ENCODE results near the gene MMRN1. TPM values are rescaled to one million over a fixed set of nuclear protein-coding genes. Genes with fewer than 3 reads are reported as not detected.
A peak's percentile ranks its signal among the peaks of the same experiment; 100 is the strongest.
"Not testable (repeated sequence)": the region's sequence is repeated elsewhere in the genome, so short reads cannot be mapped to it uniquely, and the experiment has no call there.

Gene MMRN1
- total RNA-seq, 2 experiments from 2014 or later, result 0.16 to 0.23 TPM

- H3K9me3 Mint-ChIP-seq (ENCODE audit: low read depth), result no peaks in the 10 kb centered on the region
- CTCF ChIA-PET, result interaction anchor here (1.0 kb wide), 1 partner anchor 414 kb away, joined by 3 read pairs; no protein-coding TSS in a partner anchor
- no peak for ATAC-seq
These were observed 4.5 kb downstream of the MMRN1 start for GRCh38 chr4:89899152-89899551.

GRCh38 chr4:89899854-89900253 is 5.2 kb downstream of the MMRN1 start:
- CTCF ChIA-PET, result interaction anchor here (1.0 kb wide), 1 partner anchor 414 kb away, joined by 3 read pairs; no protein-coding TSS in a partner anchor
- DNase-seq, result no peak
- no peak for ATAC-seq
- Mint-ChIP-seq H3K36me3 (no peaks in the 10 kb centered on the region), H3K27me3 (peaks cover 12% of the 10 kb centered on the region), H3K4me3 (no peak overlapping the region), H3K27ac (no peak overlapping the region), H3K9me3 (ENCODE audit: low read depth) (no peaks in the 10 kb centered on the region), H3K4me1 (peaks cover 6% of the 10 kb centered on the region)

More at GRCh38 chr4:89899152-89899551, 4.5 kb downstream of the MMRN1 start:
- Mint-ChIP-seq H3K36me3 (no peaks in the 10 kb centered on the region), H3K27me3 (peaks cover 8% of the 10 kb centered on the region), H3K27ac (no peak overlapping the region), H3K4me3 (no peak overlapping the region), H3K4me1 (peaks cover 12% of the 10 kb centered on the region)
- no peak for DNase-seq

DNA sequence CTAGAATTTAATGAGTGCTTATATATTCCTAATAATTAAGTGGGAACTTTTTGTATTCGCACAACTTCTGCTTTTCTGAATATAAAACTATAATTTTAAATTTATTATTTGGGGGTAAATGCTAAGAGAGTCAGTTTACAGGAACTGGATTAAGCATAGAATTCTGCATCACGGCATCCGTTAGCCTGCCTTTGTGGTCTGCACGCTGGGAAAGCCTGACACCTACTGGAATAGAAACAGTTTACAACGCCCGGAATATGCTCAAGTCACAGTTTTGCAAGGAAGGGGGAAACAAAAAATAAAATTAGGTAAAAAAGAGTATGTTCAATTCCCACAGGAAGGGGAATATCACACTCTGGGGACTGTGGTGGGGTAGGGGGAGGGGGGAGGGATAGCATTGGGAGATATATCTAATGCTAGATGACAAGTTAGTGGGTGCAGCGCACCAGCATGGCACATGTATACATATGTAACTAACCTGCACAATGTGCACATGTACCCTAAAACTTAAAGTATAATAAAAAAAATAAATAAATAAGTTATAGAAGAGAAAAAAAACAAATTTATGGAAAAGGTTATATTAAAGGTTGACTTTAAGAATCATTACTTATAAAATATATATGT is 7.3 kb downstream of the MMRN1 start:
- CTCF ChIA-PET, result interaction anchor here (1.0 kb wide), 1 partner anchor 144 kb away, joined by 3 read pairs; no protein-coding TSS in a partner anchor
- not testable (repeated sequence) for H3K27ac Mint-ChIP-seq; H3K4me3 Mint-ChIP-seq; H3K36me3 Mint-ChIP-seq; H3K4me1 Mint-ChIP-seq; H3K9me3 Mint-ChIP-seq (ENCODE audit: low read depth)
- peak; percentile 71 for ATAC-seq
- H3K27me3 Mint-ChIP-seq, result peaks cover 20% of the 10 kb centered on the region
- DNase-seq, result peak; percentile 68

- ATAC-seq (no peak), DNase-seq (no peak)
- no peaks in the 10 kb centered on the region for H3K9me3 Mint-ChIP-seq (ENCODE audit: low read depth)
- H3K27me3 Mint-ChIP-seq, result peaks cover 26% of the 10 kb centered on the region
- no peak overlapping the region for H3K27ac Mint-ChIP-seq
- CTCF ChIA-PET, result interaction anchor here (0.6 kb wide), 1 partner anchor 1455 kb away, joined by 3 read pairs; no protein-coding TSS in a partner anchor
- no peak overlapping the region for H3K4me3 Mint-ChIP-seq
- H3K36me3 Mint-ChIP-seq, result no peaks in the 10 kb centered on the region
- no peaks in the 10 kb centered on the region for H3K4me1 Mint-ChIP-seq
These were observed 9.9 kb downstream of the MMRN1 start for GRCh38 chr4:89904524-89904923.

DNA sequence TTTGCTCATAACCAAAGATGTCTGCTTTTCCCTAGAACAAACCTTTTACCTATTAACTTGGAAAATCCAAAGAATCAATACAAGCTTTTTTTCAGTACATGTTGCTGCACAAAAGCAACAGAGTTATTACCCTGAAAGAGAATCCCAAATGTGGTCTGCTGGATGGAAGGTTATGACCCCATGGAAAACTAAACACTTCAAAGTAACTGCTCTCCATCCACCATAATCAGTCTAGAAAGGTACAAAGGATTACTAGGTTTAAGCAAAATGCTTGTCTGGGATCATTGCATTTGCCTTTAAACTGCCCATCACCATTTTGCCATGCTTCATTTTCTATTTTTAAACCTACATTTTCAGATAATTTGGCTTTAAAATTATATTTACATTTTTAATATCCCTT is 11.7 kb downstream of the MMRN1 start:
- ATAC-seq (no peak), DNase-seq (no peak)
- Mint-ChIP-seq H3K4me1 (no peaks in the 10 kb centered on the region), H3K9me3 (ENCODE audit: low read depth) (no peaks in the 10 kb centered on the region), H3K27ac (no peak overlapping the region), H3K27me3 (peaks cover 28% of the 10 kb centered on the region), H3K4me3 (no peak overlapping the region), H3K36me3 (no peaks in the 10 kb centered on the region)
- CTCF ChIA-PET, result no interaction called here

DNA sequence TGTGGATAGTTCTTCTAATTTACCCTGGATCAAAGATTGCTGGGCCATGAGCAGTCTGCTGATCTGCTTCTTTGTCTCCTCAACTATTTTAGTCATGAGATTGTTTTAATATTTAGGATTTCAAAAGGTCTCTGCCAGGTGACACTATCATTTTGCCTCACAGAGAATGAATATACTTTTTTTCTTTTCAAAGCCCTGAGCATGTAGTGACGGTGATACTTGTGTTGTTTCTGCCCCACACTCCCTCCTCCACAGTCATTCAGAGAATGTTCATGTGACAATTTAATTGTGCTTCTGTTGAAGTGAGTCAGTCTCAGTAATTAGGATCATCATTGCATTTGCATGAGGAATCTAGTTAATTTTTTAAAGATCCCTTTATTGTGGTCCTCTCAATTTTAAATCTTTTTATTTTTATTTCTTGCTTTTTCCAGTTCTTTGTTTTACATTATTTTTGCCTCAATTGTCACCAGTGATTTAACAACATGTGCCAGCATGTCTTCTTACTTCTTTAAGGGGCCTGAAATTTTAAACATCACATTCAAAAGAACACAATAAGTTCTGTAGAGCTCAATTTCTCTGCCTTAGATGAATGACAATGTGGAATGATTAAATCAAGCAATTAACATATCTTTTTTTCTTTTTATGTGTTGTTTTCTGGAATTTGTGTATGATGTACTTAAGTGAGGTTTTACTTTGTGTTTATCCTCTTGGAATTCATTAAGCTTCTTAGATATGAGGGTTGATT is 12.3 kb downstream of the MMRN1 start:
- Mint-ChIP-seq H3K36me3 (no peaks in the 10 kb centered on the region), H3K27ac (no peak overlapping the region), H3K4me1 (no peaks in the 10 kb centered on the region), H3K4me3 (no peak overlapping the region), H3K9me3 (ENCODE audit: low read depth) (no peaks in the 10 kb centered on the region), H3K27me3 (peaks cover 26% of the 10 kb centered on the region)
- no peak for DNase-seq
- CTCF ChIA-PET, result no interaction called here
- ATAC-seq, result no peak

DNA sequence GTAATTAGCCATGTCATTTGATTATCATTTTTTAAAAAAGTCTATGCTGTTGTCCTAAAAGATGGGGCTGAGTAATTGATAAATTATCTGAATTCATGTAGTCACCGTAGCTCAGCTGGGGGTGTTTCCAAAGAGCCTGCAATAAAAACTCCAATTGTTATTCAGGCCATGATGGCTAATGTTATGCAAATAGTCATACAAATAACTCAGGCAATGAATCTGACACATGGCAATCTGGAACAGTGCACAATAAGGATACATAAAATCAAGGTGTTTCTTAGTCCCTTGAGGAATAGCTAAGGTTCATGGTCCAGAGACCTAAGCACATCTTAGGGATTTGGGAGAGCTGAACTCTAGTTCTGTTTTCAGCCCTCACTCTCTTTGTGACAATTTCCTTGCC is 15.2 kb downstream of the MMRN1 start:
- Mint-ChIP-seq H3K27ac (no peak overlapping the region), H3K4me1 (no peaks in the 10 kb centered on the region), H3K4me3 (no peak overlapping the region), H3K36me3 (no peaks in the 10 kb centered on the region), H3K27me3 (peaks cover 20% of the 10 kb centered on the region), H3K9me3 (ENCODE audit: low read depth) (no peaks in the 10 kb centered on the region)
- DNase-seq, result no peak
- CTCF ChIA-PET, result no interaction called here
- ATAC-seq, result no peak

GRCh38 chr4:89913623-89914022 is 19.0 kb downstream of the MMRN1 start:
- Mint-ChIP-seq H3K4me3 (no peak overlapping the region), H3K27ac (no peak overlapping the region), H3K36me3 (no peaks in the 10 kb centered on the region), H3K9me3 (ENCODE audit: low read depth) (no peaks in the 10 kb centered on the region), H3K4me1 (no peaks in the 10 kb centered on the region), H3K27me3 (peaks cover 21% of the 10 kb centered on the region)
- DNase-seq (no peak), ATAC-seq (no peak)
- CTCF ChIA-PET, result no interaction called here

GRCh38 chr4:89914609-89915550 is 20.2 kb downstream of the MMRN1 start:
- ATAC-seq (no peak), DNase-seq (no peak)
- CTCF ChIA-PET, result no interaction called here
- no peaks in the 10 kb centered on the region for H3K4me1 Mint-ChIP-seq
- H3K9me3 Mint-ChIP-seq (ENCODE audit: low read depth), result no peaks in the 10 kb centered on the region
- peaks cover 20% of the 10 kb centered on the region for H3K27me3 Mint-ChIP-seq
- H3K27ac Mint-ChIP-seq, result no peak overlapping the region
- H3K36me3 Mint-ChIP-seq, result no peaks in the 10 kb centered on the region
- H3K4me3 Mint-ChIP-seq, result no peak overlapping the region

GRCh38 chr4:89915937-89916336 is 21.3 kb downstream of the MMRN1 start:
- ATAC-seq, result no peak

GRCh38 chr4:89922848-89923416 is 28.3 kb downstream of the MMRN1 start:
- H3K27me3 Mint-ChIP-seq, result peaks cover 7% of the 10 kb centered on the region
- DNase-seq, result no peak
- H3K27ac Mint-ChIP-seq, result no peak overlapping the region
- no peak for ATAC-seq
- H3K9me3 Mint-ChIP-seq (ENCODE audit: low read depth), result no peaks in the 10 kb centered on the region
- peaks cover 1% of the 10 kb centered on the region for H3K36me3 Mint-ChIP-seq
- no peaks in the 10 kb centered on the region for H3K4me1 Mint-ChIP-seq
- CTCF ChIA-PET, result no interaction called here
- no peak overlapping the region for H3K4me3 Mint-ChIP-seq

More at GRCh38 chr4:89915937-89916336, 21.3 kb downstream of the MMRN1 start:
- Mint-ChIP-seq H3K9me3 (ENCODE audit: low read depth) (no peaks in the 10 kb centered on the region), H3K27ac (no peak overlapping the region), H3K4me1 (no peaks in the 10 kb centered on the region), H3K36me3 (no peaks in the 10 kb centered on the region), H3K4me3 (no peak overlapping the region), H3K27me3 (peaks cover 19% of the 10 kb centered on the region)
- DNase-seq, result no peak
- CTCF ChIA-PET, result no interaction called here

DNA sequence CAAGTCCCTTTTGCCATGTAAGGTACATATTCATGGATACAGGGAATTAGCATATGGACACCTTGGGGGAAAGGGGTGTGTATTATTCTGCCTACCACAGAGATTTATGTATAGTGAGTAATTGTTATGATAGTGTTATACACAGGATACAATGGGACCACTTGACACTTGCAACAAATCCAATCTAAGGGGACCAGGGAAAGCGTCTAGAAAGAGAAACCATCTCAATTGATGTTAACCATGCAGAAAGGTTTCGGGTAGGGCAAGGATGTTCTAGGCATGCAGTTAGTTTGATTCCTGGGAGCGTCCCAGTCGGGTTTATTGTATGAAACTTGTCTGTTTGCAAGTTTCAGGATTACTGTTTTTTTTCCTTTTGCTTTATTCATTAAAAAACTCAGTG is 34.2 kb downstream of the MMRN1 start:
- H3K9me3 Mint-ChIP-seq (ENCODE audit: low read depth), result no peaks in the 10 kb centered on the region
- H3K36me3 Mint-ChIP-seq, result peaks cover 3% of the 10 kb centered on the region
- ATAC-seq (no peak), DNase-seq (no peak)
- no peak overlapping the region for H3K27ac Mint-ChIP-seq
- H3K4me3 Mint-ChIP-seq, result no peak overlapping the region
- H3K4me1 Mint-ChIP-seq, result peaks cover 14% of the 10 kb centered on the region
- H3K27me3 Mint-ChIP-seq, result peaks cover 4% of the 10 kb centered on the region
- CTCF ChIA-PET, result no interaction called here

Measured in activated CD8-positive, alpha-beta memory T cell treated with anti-CD3 and anti-CD28 coated beads, Interleukin-2, amount 10 ng/mL, durations not matched to agents 7 days and 5 days (primary cell).